ENCODE measurements around the gene DELE1. TPM values are rescaled to one million over a fixed set of nuclear protein-coding genes. Genes with fewer than 3 reads are reported as not detected.
"Not testable (repeated sequence)": the region's sequence is repeated elsewhere in the genome, so short reads cannot be mapped to it uniquely, and the experiment has no call there.

DELE1 gene
- total and polyA plus RNA-seq, 7 donors: 34.2 to 88.3 (median 52.6) TPM

DNA sequence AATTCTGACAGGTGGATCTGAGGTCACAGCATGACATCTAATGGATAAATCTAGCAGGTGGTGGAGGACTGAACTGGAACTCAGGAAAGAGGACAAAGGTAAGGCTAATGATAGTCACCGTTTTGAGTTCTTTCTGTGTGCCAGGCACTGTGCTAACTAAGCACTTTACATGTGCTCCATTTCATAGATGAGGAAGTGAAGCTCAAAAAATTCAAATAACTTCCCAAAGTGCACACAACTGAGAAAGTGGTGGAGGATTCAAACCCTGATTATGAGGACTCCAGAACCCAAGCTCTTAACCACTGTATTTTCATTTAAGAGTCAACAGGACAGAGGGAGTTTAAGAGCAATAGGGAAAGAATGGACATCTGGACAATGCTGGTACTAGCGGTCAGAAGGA, 7.1 kb upstream of the DELE1 start:
- Histone ChIP-seq H3K36me3 (no peaks in the 10 kb centered on the region), H3K4me3 (no peak overlapping the region), H3K27me3 (no peaks in the 10 kb centered on the region), H3K4me1 (peaks cover 0 to 15% (median 13%) of the 10 kb centered on the region in 4 donors), H3K9me3 (no peaks in the 10 kb centered on the region), H3K27ac (no peak overlapping the region)
- TF ChIP-seq POLR2A (IDR thresholded peaks at IDR 0.05) (no peak), EP300 (IDR thresholded peaks at IDR 0.05) (no peak), CTCF (IDR thresholded peaks at IDR 0.05) (no peak), POLR2AphosphoS5 (IDR thresholded peaks at IDR 0.05) (no peak)
- no peak for DNase-seq
- WGBS, 2 donors: 55 to 62% methylated on average over 2 of the region's 2 CpGs
- intact Hi-C loops (cut with DNase I): no loop called here

DNA sequence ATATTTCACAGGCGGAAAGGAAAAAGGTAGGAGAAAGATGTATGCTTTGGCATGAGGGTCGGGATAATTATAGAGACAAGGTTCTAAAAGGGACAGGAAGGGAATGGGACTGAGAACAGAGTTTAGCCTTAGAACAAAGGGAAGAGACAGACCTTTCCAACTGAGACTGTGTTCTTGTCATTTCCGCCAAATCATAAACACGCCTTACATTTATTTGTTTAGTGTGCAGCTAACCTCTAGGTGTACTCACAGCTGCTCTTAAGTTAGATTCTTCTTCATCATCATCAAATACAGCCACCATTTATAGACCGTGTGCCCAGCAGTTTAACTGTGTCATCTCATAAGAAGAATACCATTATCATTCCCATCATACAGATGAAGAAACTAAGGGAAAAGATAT, 5.9 kb upstream of the DELE1 start:
- H3K27me3 ChIP-seq: no peaks in the 10 kb centered on the region
- H3K9me3 ChIP-seq: no peaks in the 10 kb centered on the region
- DNase-seq: no peak
- intact Hi-C loops (cut with DNase I): no loop called here
- no peak overlapping the region for H3K27ac ChIP-seq
- WGBS, 2 donors: 27 to 70% methylated on average over 5 of the region's 5 CpGs
- H3K4me3 ChIP-seq: no peak overlapping the region
- TF ChIP-seq CTCF (IDR thresholded peaks at IDR 0.05) (no peak), EP300 (IDR thresholded peaks at IDR 0.05) (no peak), POLR2A (IDR thresholded peaks at IDR 0.05) (no peak), POLR2AphosphoS5 (IDR thresholded peaks at IDR 0.05) (no peak)
- H3K36me3 ChIP-seq: no peaks in the 10 kb centered on the region
- H3K4me1 ChIP-seq: peaks cover 0 to 19% (median 17%) of the 10 kb centered on the region in 4 donors

GRCh38 chr5:141919218-141920119, 4.2 kb upstream of the DELE1 start:
- H3K27ac ChIP-seq: no peak overlapping the region
- no peak overlapping the region for H3K4me3 ChIP-seq
- no peaks in the 10 kb centered on the region for H3K36me3 ChIP-seq
- H3K4me1 ChIP-seq: peaks cover 0 to 18% (median 12%) of the 10 kb centered on the region in 4 donors
- WGBS, 2 donors: 40 to 79% methylated on average over 8 of the region's 8 CpGs
- intact Hi-C loops (cut with DNase I): loop anchor here (5.0 kb wide), 2 partner anchors 42 to 48 kb away; partner anchors contain the start of genes PCDH1 and RNF14
- H3K27me3 ChIP-seq: no peaks in the 10 kb centered on the region
- TF ChIP-seq EP300 (IDR thresholded peaks at IDR 0.05) (no peak), CTCF (IDR thresholded peaks at IDR 0.05) (no peak), POLR2A (IDR thresholded peaks at IDR 0.05) (no peak), POLR2AphosphoS5 (IDR thresholded peaks at IDR 0.05) (no peak)
- no peak for DNase-seq
- no peaks in the 10 kb centered on the region for H3K9me3 ChIP-seq

GRCh38 chr5:141920771-141921170, 2.9 kb upstream of the DELE1 start:
- H3K4me3 ChIP-seq: no peak overlapping the region
- H3K9me3 ChIP-seq: no peaks in the 10 kb centered on the region
- H3K36me3 ChIP-seq: peaks cover 0 to 10% (median 9%) of the 10 kb centered on the region in 4 donors
- no peak overlapping the region for H3K27ac ChIP-seq
- 90 to 96% methylated on average over 2 of the region's 2 CpGs for WGBS, 2 donors
- no peak for DNase-seq
- peaks cover 0 to 21% (median 15%) of the 10 kb centered on the region in 4 donors for H3K4me1 ChIP-seq
- no peak for TF ChIP-seq POLR2A (IDR thresholded peaks at IDR 0.05)
- H3K27me3 ChIP-seq: no peaks in the 10 kb centered on the region
- intact Hi-C loops (cut with DNase I): loop anchor here (5.0 kb wide), 2 partner anchors 43 to 47 kb away; partner anchors contain the start of genes PCDH1 and RNF14

GRCh38 chr5:141922827-141923447, 734 bp upstream of the DELE1 start:
- peak overlapping the region; percentile 92 to 96 (median 92) for H3K27ac ChIP-seq
- peak overlapping the region; percentile 61 to 70 (median 66) for H3K4me3 ChIP-seq
- H3K9me3 ChIP-seq, H3K27me3 ChIP-seq, DNase-seq: not testable (repeated sequence)
- peaks cover 0 to 21% (median 15%) of the 10 kb centered on the region in 4 donors for H3K4me1 ChIP-seq
- H3K36me3 ChIP-seq: peaks cover 15 to 32% (median 29%) of the 10 kb centered on the region in 4 donors
- intact Hi-C loops (cut with DNase I): loop anchor here (2.0 to 5.0 kb wide), 3 partner anchors 44 to 74 kb away; partner anchors contain the start of genes PCDH1 and RNF14
- WGBS, 2 donors: 47 to 54% methylated on average over 28 of the region's 28 CpGs

Data from sigmoid colon (tissue), 7 donors.